NCI-H748 treated with DMSO at 0.1 percent for 48 hours (cell line): ENCODE data around the gene GLI1.
"Not testable (repeated sequence)": the region's sequence is repeated elsewhere in the genome, so short reads cannot be mapped to it uniquely, and the experiment has no call there.

ENCODE experiments used
- DNase-seq: peaks from one replicate; lab custom pipeline; 2025; lab: John Stamatoyannopoulos, UW

Gene GLI1

DNA sequence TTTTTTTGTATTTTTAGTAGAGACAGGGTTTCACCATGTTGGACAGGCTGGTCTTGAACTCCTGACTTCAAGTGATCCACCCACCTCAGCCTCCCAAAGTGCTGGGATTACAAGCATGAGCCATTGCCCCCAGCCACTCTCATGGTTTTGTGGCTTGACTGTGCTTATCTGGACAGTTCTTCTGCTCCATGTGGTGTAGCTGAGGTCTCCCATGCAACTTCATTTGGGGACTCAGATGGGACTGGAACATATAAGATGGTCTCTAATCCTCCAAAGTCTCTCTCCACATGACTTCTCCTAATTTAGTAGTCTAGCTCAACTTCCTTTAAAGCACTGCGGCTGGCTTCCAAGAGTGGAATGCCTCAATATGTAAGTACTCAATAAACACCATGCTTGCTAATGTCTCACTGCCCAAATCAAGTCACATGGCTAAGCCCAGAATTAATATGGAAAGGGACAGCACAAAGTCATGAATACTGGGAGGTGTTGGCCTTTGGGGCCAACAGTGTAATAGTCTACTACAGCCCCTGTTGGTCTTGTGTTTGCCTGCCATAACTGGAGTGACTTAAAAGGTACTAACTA lies 17.6 kb upstream of the GLI1 start:
- no peak for DNase-seq

DNA sequence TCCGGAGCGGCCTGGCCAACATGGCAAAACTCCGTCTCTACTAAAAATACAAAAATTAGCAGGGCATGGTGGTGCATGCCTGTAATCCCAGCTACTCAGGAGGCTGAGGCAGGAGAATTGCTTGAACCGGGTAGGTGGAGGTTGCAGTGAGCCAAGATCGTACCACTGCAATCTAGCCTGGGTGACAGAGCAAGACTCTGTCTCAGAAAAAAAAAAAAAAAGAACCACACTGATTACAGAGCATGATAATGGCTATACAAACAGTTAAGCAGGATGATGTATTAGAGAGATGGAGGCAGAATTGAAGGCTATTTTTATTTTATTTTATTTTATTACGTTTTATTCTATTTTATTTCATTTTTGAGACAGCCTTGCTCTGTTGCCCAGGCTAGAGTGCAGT lies 15.2 kb upstream of the GLI1 start:
- DNase-seq, result not testable (repeated sequence)

DNA sequence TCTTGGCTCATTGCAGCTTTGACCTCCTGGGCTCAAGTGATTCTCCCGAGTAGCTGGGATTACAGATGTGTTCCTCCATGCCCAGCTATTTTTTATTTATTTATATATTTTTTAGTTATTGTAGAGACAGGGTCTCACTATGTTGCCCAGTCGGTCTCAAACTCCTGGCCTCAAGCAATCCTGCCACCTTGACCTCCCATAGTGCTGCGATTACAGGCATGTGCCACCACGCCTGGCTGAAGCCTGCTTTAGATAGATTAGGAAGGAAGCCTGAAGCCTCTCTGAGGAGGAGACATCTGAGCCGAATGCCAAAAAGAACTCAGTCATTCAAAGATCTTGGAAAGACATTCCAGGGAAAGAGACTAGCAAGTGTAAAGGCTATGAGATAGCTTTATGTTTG lies 14.8 kb upstream of the GLI1 start:
- DNase-seq, result no peak

DNA sequence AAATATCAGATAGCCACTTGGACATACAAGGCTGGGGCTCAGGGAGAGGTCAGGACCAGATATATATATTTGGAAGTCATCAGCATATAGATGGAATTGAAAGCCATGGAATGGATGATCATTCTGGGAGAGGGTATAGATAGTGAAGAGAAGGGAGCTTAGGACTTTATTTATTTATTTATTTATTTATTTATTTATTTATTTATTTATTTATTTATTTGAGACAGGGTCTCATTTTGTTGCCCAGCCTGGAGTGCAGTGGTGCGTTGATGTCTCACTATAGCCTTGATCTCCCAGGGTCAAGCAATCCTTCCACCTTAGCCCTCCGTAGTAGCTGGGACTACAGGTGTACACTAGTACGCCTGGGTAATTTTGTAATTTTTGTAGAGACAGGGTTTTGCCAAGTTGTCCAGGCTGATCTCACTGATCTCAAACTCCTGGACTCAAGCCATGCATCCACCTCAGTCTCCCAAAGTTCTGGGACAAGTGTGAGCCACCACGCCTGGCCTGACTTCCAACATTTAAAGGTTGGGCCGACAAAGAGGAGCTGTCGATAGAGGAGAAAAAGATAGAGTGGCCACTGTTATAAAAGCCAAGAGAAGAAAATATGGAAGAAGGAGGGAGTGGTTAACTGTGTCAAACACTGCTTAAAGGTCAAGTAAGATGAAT lies 13.2 kb upstream of the GLI1 start:
- no peak for DNase-seq

DNA sequence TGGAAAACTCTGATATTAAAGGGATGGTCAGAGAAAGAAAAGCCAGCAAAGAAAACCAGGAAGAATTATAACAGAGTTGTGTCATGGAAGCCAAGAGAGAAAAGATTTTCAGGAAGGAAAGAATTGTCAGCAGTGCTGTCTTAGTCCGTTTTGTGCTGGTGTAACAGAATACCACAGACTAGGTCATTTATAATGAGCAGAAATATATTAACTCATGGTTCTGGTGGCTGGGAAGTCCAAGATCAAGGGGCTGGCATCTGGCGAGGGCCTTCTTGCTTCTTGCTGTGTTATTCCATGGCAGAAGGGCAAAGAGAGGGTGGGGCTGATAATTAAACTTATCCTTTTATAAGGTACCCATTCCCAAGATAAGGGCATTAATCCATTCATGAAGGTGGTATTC lies 10.9 kb upstream of the GLI1 start:
- no peak for DNase-seq

DNA sequence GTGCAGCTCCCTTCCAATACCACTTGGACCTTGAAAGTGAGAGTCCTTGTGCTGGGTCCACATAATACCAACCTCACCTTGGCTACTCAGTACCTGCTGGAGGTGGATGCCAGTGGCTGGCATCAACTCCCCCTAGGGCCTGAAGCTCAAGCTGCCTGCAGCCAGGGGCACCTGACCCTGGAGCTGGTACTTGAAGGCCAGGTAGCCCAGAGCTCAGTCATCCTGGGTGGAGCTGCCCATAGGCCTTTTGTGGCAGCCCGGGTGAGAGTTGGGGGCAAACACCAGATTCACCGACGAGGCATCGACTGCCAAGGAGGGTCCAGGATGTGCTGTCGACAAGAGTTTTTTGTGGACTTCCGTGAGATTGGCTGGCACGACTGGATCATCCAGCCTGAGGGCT lies 10.2 kb upstream of the GLI1 start:
- DNase-seq, result no peak

- no peak for DNase-seq
Observed at GRCh38 chr12:57450057-57450456, 9.5 kb upstream of the GLI1 start.

DNA sequence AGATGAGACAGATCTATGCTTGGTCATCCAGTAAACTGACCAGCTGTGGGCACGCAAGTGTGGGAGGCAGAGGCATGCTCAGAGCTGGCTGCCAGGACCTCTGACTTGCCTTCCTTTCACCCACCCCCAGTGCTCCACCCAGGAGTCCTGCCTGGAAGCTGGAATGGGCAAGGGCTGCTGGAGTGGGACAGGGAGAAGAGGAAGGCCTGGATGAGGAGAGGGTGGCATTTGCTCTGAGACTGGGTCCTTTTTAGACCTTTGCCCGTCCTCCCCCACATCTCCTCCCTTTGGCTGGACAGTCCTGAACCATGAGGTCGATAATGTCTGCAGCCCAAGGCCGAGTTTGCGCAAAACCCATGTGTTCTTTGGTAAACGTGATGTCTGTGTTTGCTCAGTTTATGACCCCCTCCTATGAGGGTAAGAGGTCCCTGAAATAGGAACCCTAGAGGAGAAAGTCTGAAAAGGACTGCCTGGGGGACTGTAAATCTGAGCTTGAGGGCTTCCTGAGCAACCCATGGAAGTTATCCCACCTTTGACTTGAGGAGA lies 8.3 kb upstream of the GLI1 start:
- DNase-seq, result no peak

GRCh38 chr12:57452181-57452936 lies 7.2 kb upstream of the GLI1 start:
- no peak for DNase-seq

GRCh38 chr12:57452937-57453509 lies 6.6 kb upstream of the GLI1 start:
- DNase-seq, result peak; percentile 24

DNA sequence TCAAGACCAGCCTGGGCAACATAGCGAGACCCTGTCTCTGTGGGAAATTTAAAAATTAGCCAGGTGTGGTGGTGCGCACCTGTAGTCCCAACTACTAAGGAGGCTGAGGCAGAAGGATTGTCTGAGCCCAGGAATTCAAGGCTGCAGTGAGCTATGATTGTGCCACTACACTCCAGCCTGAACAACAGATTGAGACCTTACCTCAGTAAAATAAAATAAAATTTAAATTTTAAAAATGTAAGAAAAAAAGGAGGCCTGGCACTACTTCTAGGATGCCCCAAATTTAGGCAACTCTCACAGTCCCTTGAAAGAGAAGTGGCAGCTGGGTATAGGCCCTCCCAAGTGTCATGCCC lies 5.4 kb upstream of the GLI1 start:
- DNase-seq, result no peak

DNA sequence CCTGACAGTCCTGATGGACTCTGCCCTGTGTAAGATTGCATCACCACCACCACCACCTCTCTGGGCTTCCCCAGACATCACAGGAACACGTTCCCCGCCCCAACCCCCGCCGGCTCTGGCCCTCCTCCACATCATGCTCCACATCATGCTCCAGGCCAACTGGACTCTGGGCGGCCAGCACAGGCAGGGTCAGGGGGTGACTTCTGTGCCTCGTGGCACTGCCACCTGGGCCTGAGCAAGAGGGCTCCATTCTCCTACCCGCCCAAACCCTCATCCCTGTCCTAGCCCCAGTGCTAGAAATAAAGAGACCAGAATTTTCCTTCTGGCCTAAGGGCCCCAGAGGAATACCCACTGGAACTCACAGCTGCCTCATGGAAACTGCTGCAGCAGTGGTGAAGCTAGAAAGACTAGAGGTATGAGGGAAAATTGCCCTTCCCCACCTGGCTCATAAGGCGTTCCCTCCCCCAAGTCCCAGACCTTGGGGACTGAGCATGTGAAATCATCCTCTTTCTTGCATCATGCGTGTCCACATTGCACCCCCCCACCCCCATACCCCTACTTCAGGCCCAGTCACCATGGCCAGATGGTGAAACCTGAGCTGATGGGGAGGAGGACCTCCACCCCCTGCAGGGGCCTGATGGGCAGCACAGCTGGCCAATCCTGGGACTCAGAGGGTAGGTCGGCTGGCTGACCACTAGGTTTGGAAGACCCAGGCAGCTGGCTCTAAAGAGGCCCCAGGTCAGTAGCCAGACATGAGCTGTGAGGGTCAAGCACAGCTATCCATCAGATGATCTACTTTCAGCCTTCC lies 4.8 kb upstream of the GLI1 start, which contains the start of gene INHBE:
INHBE (plus strand) TSS at position 742 of the 808 bp plus-strand sequence. CDS start 230 bp downstream, outside the sequence.
- no peak for DNase-seq

DNA sequence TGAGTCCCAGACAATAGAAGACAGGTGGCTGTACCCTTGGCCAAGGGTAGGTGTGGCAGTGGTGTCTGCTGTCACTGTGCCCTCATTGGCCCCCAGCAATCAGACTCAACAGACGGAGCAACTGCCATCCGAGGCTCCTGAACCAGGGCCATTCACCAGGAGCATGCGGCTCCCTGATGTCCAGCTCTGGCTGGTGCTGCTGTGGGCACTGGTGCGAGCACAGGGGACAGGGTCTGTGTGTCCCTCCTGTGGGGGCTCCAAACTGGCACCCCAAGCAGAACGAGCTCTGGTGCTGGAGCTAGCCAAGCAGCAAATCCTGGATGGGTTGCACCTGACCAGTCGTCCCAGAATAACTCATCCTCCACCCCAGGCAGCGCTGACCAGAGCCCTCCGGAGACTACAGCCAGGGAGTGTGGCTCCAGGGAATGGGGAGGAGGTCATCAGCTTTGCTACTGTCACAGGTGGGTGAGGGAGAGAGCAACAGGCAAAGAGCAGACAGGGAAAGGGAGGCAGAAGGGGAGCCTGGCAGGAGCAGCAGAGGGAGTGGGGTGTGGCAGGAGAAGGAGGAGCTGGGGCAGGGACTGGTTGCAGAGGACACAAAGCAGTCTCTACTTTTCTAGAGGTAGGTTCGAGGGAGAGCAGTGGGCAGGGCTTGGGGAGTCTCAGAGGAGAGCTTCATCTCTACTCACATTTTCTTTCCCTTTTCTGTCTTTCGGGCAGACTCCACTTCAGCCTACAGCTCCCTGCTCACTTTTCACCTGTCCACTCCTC lies 4.0 kb upstream of the GLI1 start:
- DNase-seq, result no peak

DNA sequence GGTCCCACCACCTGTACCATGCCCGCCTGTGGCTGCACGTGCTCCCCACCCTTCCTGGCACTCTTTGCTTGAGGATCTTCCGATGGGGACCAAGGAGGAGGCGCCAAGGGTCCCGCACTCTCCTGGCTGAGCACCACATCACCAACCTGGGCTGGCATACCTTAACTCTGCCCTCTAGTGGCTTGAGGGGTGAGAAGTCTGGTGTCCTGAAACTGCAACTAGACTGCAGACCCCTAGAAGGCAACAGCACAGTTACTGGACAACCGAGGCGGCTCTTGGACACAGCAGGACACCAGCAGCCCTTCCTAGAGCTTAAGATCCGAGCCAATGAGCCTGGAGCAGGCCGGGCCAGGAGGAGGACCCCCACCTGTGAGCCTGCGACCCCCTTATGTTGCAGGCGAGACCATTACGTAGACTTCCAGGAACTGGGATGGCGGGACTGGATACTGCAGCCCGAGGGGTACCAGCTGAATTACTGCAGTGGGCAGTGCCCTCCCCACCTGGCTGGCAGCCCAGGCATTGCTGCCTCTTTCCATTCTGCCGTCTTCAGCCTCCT lies 3.4 kb upstream of the GLI1 start:
- DNase-seq, result peak; percentile 60

- no peak for DNase-seq
Observed at GRCh38 chr12:57456737-57457490, 2.7 kb upstream of the GLI1 start.

DNA sequence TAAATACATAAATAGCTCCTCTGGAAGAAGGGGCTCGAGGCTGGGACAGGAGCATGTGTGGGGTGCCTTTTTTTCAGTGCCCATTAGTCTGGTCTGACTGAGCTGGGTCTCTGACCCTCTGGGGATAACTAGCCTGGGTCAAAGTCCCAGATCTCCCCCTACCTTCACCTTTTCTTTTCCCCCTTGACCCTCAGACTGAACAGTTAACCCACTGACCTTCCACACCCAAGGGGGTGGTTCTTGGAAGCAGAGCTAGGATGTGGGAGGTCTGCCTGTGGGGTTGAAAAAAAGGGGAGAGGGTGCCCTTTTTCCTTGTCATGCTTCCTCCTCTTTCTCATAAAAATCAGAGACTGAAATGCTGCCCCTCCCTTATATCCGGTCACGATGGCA lies 925 bp upstream of the GLI1 start:
- no peak for DNase-seq

- DNase-seq, result peak; percentile 93
Observed at GRCh38 chr12:57459055-57459749, 383 bp upstream of the GLI1 start.

GRCh38 chr12:57460468-57460784 lies 841 bp downstream of the GLI1 start:
- DNase-seq, result no peak

DNA sequence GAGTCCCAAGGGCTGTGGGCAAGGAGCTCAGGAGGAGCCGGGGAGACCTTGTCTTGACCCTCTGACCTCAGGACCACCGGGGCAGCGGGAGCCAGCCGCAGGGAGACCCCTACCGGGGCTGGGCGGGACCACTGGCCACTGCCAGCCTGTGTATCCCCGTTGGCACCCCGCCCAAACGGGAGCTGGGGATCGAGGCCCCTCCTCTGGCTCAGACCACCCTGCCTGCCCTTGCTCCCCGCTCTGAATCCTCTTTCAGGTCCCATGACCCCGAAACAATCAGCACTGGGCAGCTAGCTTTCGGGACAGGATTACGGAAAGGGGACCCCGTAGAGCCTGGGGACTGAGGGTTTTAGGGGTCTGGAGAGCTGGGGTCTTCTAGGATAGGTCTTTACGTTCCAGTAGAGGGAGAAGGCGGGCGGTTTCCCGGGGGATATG lies 1.3 kb downstream of the GLI1 start:
- no peak for DNase-seq
